Measurements from ENCODE around the gene IGSF23.

IGSF23 gene

DNA sequence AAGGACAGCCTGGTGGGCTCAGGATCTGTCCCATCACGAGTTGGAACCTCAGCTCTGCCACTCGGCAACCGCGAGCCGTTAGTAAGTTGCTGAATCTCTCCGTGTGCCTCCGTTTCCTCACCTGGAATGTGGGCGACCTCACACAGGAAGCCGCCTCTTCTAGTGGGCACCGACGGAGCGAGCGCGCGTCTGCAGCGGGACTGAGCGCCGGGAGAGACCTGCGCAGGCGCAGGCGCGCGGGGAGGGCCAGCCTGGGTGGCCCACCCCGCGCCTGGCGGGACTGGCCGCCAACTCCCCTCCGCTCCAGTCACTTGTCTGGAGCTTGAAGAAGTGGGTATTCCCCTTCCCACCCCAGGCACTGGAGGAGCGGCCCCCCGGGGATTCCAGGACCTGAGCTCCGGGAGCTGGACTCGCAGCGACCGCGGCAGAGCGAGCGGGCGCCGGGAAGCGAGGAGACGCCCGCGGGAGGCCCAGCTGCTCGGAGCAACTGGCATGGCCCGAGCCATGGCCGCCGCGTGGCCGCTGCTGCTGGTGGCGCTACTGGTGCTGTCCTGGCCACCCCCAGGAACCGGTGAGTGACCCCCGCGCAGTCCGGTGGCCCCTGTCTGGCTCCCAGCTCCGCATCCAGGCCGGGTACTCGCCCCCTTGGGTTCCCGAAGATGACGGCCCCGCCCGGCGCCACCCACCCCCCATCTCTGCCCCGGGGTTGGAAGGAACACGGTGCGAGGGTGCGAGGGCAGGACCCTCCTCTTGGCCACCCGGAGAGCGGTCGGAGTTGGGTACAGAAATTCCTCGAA, 30.4 kb downstream of the IGSF23 start, which contains the start of gene PVR:
TSS of gene PVR (plus strand) at position 306 of the 797 bp plus-strand sequence. CDS start at position 493, 187 bp downstream.
- DNase-seq, result peak; percentile 51

DNA sequence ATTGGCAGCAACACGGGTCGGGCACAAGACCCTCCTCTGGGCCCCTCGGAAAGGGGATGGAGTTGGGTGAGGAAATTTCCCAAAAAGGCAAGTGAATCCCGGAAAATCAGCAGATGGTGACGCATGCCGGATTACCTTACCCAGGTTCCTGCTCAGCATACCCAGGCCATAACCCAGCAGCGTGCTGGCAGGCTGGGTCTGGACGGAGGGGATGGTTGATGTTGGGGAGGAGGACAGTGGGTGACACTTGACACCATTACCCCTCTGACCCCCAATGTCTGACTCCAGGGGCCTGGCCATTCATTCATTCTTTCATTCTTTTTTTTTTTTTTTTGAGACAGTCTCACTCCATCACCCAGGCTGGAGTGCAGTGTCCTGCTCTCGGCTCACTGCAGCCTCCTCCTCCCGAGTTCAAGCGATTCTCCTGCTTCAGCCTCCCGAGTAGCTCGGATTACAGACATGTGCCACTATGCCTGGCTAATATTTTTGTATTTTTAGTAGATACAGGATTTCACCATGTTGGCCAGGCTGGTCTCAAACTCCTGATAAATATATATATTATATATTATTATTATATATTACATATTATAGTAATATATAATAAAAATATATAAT, 31.1 kb downstream of the IGSF23 start:
- DNase-seq, result peak; percentile 36

DNA sequence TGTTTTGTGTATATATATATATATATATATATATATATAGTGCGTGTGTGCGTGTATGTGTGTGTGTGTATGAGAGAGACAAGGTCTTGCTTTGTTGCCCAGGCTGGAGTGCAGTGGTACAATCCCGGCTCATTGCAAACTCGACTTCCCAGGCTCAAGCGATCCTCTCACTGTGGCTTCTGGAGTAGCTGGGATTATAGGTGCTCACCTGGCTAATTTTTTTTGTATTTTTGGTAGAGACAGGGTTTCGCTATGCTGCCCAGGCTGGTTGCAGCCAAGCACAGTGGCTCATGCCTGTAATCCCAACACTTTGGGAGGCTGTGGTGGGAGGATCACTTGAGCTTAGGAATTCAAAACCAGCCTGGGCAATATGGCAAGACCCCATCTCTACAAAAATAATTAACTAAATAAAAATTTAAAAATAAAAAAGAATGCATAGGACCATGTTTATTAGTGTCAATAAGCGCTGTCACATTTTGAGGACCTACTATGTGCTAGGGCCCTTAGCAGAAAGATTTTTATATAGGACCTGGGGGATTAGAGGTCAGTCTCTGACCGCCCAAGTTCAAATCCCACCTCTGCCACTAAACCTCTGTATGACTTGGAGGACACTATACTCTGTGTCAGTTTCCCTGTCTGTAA, 32.2 kb downstream of the IGSF23 start:
- no peak for DNase-seq

DNA sequence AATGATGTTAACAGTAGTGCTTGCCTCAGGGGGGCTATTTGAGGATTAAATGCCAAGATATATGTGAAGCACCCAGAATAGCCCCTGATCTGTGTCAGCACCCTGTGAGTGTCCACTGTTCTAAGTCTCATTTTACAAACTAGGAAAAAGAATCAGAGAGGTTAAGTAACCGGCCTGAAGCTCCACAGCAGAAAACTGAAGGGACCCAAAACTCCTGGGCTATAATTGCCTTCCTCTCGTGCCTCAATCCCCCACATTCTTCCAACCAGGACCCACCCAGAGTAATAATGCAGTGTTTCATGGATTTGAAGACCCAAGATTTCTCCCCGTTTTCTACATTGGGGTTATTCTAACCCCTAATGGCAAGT, 32.7 kb downstream of the IGSF23 start:
- no peak for DNase-seq

DNA sequence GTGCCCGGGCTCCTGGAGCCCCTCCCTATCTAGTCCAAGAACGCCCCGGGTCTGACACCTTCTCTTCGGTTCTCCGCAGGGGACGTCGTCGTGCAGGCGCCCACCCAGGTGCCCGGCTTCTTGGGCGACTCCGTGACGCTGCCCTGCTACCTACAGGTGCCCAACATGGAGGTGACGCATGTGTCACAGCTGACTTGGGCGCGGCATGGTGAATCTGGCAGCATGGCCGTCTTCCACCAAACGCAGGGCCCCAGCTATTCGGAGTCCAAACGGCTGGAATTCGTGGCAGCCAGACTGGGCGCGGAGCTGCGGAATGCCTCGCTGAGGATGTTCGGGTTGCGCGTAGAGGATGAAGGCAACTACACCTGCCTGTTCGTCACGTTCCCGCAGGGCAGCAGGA, 33.8 kb downstream of the IGSF23 start:
- no peak for DNase-seq

DNA sequence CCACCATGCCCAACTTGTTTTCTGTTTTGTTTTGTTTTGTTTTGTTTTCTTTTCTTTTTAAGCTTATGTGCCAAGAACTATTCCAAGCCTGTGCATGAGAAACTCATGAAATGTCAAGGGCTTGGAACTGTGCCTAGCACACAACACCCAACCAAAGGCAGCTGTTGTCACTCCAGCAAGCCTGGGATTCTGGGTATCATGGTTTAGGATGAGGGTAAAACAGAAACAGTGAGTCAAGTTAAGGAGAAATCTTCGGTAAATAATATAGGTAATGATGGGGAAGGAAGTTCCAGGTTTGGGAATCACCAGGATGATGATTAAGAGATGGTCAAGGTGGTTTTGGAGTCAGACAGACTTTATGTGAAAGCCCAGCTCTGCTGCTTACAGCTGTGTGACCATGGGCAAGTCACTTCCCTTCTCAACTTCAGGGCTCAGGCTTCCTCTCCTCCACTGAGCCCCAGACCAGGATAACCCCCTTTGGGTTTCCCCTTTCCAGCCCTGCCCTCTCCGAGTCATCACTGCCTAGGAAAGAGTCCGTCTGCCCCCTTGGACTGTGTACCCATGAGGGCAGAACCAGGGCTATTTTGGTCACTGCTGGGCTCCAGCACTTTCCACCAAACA, 35.4 kb downstream of the IGSF23 start:
- no peak for DNase-seq

DNA sequence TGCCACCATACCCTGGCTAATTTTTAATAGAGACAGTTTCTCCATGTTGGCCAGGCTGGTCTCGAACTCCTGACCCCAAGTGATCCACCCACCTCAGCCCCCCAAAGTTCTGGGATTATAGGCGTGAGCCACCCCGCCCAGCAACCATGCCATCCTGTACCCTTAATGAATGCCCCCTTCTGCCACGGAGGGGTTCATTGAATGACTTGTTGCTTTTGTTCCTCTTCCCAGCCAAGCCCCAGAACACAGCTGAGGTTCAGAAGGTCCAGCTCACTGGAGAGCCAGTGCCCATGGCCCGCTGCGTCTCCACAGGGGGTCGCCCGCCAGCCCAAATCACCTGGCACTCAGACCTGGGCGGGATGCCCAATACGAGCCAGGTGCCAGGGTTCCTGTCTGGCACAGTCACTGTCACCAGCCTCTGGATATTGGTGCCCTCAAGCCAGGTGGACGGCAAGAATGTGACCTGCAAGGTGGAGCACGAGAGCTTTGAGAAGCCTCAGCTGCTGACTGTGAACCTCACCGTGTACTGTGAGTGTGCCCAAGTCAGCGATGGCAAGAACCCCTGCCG, 36.3 kb downstream of the IGSF23 start:
- DNase-seq, result no peak

DNA sequence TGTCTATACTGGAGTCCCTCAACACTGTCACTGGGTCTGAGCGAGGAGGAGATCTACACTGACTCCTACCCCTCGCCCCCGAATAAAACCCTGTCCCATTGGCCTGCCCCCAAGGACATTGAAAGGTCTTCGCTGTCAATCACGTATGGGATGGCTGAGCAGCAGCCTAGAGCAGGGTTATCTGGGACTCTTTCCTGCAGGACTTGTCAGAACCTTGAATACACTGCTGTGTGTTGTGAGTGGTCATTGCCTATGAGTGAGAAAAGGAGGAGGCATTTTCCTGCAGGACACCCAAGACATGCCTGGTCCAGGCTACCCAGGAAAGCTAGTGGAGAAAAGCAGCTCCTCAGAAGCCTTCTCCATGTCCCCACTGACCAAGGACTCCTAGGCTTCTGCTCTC, 40.0 kb downstream of the IGSF23 start:
- DNase-seq, result no peak

DNA sequence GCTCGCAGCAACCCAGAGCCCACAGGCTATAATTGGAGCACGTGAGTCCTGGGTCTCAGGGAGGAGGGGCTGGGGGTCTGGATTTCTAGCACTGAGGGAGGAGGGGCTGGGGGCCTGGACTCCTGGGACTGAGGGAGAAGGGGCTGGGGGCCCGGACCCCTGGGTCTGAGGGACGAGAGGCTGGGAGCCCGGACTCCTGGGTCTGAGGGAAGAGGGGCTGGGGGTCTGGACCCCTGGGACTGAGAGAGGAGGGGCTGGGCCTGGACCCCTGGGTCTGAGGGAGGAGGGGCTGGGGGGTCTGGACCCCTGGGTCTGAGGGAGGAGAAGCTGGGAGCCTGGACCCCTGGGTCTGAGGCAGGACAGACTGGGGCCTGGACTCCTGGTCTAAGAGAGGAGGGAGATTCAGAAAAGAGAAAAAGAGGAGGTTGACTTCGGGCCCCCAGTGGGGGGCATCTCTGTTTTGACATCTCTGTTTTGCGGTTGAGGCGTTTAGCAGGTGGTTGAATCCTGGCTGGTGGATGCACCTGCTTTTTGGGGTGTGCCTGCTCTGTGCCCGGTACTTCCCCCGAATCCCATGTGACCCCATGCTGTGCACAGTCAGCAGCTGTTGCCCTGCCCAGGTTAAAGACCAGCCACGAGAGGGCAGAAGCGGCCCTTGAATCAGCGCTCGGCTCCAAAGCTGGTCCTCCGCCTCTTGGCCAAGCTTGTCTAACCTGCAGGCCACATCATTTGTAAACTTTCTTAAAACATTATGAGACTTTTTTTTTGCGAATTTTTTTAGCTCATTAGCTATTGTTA, 40.8 kb downstream of the IGSF23 start:
- DNase-seq, result no peak

DNA sequence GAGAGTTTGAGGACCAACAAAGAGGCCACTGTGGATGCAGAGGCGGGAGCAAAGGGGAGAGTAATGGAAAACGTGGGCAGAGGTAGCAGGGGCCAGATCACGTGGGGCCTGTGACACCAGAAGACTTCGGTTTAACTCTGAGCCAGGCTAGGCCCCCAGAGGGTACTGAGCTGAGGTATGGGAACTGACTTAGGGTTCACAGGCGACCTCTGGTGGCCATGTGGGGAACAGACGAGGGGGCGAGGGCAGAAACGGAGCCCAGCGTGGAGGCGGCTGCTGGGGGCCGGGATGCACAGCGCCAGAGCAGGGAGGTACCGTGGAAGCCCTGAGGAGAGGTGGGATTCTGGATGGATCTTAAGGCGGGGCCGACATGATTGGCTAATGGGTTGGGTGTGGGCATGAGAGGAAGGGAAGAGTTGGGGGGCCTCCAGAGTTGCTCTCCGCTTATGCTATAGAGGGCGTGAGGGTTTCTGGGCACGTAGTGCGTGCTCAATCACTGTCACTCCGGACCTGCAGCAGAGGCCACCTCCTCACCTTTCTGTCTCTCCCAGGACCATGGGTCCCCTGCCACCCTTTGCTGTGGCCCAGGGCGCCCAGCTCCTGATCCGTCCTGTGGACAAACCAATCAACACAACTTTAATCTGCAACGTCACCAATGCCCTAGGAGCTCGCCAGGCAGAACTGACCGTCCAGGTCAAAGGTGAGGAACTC, 44.0 kb downstream of the IGSF23 start:
- DNase-seq, result peak; percentile 24

DNA sequence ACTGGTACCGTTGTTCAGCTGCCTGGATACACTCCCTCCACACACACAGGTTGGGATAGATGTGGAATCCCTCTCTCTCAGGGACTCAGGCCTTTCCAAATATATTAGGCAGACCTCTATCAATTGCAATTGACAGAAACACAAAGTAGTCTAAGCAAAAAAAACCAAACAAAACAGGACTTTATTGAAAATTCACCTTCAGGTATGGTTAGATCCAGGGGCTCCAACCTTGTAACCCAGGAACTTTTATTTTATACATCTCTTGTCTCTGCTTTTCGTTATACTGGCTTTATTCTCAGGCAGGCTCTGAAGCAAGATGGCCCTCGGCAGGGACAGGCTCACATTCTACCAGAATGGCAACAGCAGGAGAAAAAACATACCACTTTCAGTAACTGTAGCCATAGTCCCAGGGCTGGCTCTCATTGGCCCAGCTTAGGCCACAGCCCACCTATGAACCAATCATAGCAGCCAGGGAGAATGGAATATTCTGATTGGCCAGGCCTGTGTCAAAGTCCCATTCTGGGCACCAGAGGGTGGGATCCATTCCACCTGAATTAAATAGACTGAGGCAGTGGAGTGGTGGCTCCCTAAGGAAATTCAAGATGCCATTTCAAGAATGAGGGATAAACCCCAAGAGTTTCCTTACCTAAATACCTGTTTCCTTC, 44.8 kb downstream of the IGSF23 start:
- no peak for DNase-seq

DNA sequence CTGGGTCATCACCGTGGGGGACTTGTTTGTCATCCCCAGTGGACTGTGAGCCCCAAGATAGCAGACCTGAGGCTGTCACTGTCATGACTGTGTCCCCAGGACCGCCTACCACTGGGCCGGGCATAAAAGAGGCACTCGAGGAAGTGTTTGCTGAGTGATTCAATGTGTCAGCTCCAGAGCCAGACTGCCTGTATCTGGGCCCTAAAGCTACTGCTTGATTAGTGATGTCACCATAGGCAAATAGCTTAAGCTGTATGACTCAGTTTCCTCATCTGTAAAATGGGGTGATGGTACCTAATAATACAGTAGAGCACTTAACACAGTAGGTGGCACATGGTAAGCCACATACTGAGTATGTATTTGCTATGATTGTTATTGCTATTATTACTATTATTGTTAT, 46.7 kb downstream of the IGSF23 start:
- no peak for DNase-seq

DNA sequence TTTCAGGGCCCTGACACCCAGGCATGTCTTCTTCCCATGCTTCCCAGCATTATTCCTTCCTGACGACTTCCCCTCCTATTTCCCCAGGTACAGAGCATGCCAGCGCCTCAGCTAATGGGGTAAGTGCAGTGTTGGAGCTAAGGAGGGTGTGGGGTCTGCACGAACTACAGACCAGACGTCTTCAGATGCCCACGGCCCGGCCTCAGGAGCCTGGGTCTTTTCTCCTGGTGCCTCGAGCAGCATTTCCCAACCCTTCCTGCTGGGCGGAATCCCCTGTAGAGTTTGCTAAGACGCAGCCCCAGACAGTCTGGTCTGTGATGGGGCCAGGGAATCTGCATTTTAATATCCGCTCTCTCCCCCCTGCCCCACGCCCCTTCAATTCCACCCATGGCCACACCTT, 47.8 kb downstream of the IGSF23 start:
- DNase-seq, result no peak

DNA sequence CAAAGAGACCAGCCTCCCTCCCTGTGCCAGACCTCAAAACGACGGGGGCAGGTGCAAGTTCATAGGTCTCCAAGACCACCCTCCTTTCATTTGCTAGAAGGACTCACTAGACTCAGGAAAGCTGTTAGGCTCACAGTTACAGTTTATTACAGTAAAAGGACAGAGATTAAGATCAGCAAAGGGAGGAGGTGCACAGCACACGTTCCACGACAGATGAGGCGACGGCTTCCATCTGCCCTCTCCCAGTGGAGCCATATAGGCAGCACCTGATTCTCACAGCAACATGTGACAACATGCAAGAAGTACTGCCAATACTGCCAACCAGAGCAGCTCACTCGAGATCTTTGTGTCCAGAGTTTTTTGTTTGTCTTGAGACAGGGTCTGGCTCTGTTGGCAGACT, 48.5 kb downstream of the IGSF23 start:
- DNase-seq, result no peak

DNA sequence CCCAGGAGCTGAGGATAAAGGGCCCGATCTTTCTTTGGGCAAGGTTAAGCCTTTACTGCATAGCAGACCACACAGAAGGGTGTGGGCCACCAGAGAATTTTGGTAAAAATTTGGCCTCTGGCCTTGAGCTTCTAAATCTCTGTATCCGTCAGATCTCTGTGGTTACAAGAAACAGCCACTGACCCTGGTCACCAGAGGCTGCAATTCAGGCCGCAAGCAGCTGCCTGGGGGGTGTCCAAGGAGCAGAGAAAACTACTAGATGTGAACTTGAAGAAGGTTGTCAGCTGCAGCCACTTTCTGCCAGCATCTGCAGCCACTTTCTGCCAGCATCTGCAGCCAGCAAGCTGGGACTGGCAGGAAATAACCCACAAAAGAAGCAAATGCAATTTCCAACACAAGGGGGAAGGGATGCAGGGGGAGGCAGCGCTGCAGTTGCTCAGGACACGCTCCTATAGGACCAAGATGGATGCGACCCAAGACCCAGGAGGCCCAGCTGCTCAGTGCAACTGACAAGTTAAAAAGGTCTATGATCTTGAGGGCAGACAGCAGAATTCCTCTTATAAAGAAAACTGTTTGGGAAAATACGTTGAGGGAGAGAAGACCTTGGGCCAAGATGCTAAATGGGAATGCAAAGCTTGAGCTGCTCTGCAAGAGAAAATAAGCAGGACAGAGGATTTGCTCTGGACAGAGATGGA, 49.5 kb downstream of the IGSF23 start:
- DNase-seq, result no peak

DNA sequence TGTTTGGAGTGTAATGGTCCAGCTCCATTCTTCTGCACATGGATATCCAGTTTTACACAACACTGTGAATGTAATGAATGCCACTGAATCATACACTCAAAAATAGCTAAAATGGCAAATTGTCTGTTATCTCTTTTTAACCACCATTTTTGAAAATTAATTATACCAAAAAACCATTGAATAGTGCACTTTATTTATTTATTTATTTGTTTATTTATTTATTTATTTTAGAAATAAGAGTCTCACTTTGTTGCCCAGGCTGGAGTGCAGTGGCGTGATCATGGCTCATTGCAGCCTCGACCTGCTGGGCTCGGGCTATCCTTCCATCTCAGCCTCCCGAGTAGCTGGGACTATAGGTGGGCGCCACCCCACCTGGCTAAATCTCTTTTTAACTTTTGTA, 50.6 kb downstream of the IGSF23 start:
- DNase-seq, result no peak

DNA sequence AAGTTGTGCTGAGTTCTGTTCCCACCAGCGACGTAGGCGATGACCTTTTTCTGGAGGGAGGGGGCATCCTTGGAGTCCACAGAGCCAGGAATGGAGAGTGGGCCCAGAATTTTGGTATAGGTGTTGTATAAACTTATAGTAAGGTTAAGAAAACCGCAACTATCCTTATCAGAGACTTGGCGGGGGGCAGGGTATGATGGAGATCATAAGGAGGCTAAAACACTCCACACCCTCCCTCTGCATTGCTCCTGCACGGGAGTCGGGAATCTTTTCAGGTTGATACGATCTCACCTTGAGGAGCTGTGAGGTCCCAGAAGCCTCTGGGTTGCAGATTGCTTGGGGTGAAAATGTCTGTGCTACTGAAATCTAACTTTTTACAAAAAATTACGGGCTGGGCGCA, 51.6 kb downstream of the IGSF23 start:
- no peak for DNase-seq

DNA sequence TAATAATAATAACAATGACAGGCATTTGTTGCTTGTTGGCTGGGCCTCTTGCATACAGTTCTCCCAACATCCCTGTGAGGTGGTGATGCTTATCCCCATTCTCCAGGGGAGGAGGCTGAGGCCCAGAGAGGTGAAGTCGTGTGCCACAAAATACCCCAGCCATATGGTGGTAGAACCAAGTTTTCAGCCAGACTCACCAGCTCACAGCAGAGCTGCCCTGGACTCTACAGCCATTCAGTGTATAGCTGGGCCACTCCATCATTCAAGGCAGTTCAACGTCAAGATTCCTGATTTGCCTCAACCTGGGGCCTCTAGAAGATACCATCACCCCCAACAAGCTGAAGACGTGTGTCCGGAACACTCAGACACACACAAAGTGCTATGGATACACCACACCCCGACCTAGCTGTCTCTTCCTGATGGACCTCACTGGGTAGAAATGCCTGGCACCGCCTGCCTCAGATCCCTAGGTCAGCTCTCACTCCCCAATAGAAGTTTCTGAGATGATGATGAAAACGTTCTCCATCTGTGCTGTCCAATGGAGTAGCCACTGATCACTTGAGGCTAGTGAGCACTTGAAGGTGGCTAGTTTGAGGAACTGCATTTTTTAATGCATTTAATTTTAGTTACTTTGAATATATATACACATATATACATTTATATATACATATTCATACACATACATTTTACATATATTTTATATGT, 53.6 kb downstream of the IGSF23 start:
- DNase-seq, result no peak

DNA sequence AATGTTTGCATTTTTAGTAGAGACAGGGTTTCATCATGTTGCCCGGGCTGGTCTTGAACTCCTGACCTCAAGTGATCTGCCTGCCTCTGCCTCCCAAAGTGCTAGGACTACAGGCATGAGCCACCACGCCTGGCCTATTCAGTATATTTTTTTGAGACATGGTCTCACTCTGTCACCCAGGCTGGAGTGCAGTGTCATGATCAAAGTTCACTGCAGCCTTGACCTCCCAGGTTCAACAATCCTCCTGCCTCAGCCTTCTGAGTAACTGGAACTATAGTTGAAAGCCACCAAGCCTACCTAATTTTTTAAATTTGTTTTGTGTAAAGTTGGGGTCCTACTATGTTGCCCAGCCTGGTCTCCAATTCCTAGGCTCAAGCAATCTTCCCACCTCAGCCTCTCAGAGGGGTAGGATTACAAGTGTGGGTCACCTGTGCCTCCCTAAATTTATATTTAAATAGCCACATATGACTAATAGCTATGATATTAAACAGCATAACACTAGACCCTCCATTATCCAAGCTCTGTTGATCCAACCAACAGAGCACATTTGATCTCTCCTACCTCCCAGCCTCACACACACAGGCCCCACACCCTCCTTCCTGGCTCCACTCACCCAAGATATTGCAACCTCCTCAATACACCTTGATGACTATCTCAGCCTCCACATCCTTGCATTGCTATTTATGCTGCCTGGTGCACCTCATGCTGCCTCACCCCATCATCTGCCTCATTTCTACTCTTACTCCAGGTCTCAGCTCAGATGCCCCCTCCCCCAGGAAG, 55.8 kb downstream of the IGSF23 start:
- no peak for DNase-seq

Measured in NCI-H510A treated with DMSO at 0.1 percent for 48 hours (cell line).